Mononuclear cell (primary cell): ENCODE data around the gene GLYAT. TPM values are rescaled to one million over a fixed set of nuclear protein-coding genes. Genes with fewer than 3 reads are reported as not detected.

Experiments
- H3K27me3 ChIP-seq: 2 replicates; pipeline ENCODE4 v1.6.0; 2011; ENCODE audit warnings: low read length, control low read depth; ENCODE audit not compliant: insufficient read depth
- H3K4me1 ChIP-seq: 2 replicates; pipeline ENCODE4 v1.5.1; 2011; ENCODE audit warnings: mild to moderate bottlenecking, low read length, control low read depth; ENCODE audit not compliant: insufficient read depth
- H3K4me3 ChIP-seq: 2 replicates; pipeline ENCODE4 v1.5.1; 2011; ENCODE audit warnings: mild to moderate bottlenecking, low read length, moderate library complexity
- H3K9me3 ChIP-seq: 2 replicates; pipeline ENCODE4 v1.5.1; 2011; ENCODE audit warnings: low read depth, mild to moderate bottlenecking, control low read depth, low read length
- total RNA-seq: library from RNA; depleted of rRNA; stranded (reverse); fragments of >200 nt; gene quantifications from one replicate; pipeline ENCODE4 v1.2.3, GENCODE V29; 2012

Gene GLYAT, protein sequence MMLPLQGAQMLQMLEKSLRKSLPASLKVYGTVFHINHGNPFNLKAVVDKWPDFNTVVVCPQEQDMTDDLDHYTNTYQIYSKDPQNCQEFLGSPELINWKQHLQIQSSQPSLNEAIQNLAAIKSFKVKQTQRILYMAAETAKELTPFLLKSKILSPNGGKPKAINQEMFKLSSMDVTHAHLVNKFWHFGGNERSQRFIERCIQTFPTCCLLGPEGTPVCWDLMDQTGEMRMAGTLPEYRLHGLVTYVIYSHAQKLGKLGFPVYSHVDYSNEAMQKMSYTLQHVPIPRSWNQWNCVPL
- total RNA-seq = not detected

DNA sequence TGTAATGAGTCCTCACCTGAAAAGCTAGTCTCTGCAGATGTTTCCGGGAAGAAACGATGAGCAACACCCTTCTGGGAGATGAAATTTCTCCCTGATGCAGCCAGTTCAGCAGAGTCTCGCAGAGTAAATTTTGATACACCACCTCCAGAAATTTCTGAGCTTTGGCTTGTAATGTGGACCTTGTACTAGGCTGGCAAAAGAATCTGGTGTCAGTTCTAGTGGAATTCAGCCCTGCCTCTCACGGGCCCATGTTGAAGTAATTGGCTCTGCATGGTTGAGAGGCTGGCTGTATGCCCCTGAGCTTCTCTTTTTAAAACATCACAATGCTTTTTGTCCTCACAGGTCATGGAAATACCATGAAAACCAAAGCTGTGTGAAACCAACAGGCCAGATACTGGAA, at the start of gene GLYAT:
Gene GLYAT, minus strand, starts transcription at position 125 of the 400 bp plus-strand sequence. CDS start 7,447 bp downstream, outside the sequence.
- no peaks in the 10 kb centered on the region for H3K27me3 ChIP-seq
- no peak within 1 kb of the TSS for H3K4me3 ChIP-seq
- peaks cover 10% of the 10 kb centered on the region for H3K4me1 ChIP-seq
- no peaks in the 10 kb centered on the region for H3K9me3 ChIP-seq

DNA sequence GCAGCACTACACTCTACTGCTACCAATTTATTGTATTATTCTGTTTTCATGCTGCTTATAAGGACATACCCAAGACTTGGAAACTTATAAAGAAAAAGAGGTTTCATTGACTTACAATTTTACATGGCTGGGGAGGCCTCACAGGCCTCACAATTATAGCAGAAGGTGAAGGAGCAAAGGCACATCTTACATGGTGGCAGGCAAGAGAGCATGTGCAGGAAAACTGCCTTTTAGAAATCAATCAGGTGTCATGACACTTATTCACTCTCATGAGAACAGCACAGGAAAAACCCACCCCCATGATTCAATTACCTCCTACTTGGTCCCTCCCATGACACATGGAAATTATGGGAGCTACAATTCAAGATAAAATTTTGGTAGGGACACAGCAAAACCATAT, 49.6 kb upstream of the GLYAT start:
- peaks cover 15% of the 10 kb centered on the region for H3K4me1 ChIP-seq
- H3K9me3 ChIP-seq = no peaks in the 10 kb centered on the region
- no peaks in the 10 kb centered on the region for H3K27me3 ChIP-seq
- H3K4me3 ChIP-seq = no peak overlapping the region

DNA sequence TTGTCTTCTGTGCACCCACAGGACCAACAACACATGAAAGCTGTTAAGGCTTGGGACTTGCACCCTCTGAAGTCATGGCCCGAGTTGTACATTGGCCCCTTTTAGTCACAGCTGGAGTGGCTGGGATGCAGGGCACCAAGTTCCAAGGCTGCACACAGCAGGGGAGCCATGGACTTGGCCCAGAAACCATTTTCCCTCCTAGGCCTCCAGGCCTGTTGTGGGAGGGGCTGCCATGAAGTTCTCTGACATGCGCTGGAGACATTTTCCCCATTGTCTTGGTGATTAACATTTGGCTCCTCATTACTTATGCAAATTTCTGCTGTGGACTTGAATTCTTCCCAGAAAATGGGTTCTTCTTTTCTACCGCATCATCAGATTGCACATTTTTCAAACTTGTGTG, 48.8 kb upstream of the GLYAT start:
- H3K4me1 ChIP-seq = peaks cover 17% of the 10 kb centered on the region
- no peak overlapping the region for H3K4me3 ChIP-seq
- no peaks in the 10 kb centered on the region for H3K27me3 ChIP-seq
- H3K9me3 ChIP-seq = no peaks in the 10 kb centered on the region

DNA sequence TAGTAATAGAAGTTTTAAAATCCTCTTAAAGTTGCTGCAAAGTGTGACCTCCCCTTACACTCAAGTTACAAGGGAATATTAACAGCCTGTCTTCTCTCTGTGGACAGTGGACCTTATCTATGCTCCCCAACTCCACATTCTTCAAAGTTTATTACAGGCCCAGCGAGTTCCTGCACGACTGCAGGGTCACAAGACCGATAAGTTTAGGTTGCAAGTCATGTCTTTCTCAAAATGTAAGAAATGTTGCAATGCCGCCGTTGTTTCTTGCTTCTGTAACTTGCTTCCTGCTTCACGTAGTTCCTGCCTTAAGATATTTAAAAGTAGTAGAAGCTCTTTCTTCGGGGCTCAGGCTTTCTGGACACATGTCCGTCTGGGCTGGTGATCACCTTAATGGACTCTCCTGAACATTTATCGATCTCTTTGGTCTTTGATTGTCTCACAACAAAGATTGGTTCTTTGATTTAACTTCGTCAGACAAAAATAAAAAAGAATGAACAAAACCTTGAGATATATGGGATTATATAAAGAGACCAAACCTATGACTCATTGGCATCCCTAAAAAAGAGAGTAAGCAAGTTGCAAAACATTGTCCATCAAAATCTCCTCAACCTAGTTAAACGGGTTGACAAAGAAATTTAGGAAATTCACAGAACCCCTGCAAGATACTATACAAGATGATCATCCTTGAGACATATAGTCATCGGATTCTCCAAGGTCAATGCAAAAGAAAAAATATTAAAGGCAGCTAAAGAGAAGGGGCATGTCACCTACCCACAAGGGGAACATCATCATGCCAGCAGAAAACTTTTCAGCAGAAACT, 45.4 kb upstream of the GLYAT start:
- Histone ChIP-seq H3K27me3 (no peaks in the 10 kb centered on the region), H3K4me1 (peaks cover 17% of the 10 kb centered on the region)

DNA sequence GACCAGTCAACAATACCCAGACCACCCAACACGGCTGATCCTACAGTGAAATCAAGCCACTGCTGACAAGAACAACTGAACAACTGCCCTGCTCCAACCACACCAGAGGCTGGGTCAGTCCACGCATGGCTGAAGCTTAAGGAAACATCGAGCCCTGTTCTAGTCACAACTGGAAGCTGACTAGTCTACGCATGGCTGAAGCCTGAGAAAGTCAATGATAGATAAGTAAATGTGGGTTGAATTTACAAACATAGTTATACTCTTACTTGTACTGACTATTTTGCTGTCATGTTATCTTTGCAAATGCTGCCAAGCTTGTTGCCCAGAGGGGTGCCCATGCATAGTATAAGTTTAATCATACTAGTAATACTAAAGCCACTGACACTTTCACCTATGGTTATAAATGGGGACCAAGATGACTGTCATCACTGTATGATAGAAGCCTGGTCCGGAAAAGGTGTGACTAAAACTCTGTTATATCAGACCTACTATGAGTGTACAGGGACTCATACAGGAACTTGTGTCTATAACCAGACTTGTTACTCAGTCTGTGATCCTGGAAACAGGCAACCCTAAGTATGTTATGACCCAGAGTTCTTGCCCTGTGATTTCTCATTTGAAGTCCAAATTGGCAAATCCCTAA, 43.4 kb upstream of the GLYAT start:
- H3K4me1 ChIP-seq = peaks cover 17% of the 10 kb centered on the region
- H3K27me3 ChIP-seq = no peaks in the 10 kb centered on the region
- no peak overlapping the region for H3K4me3 ChIP-seq
- no peaks in the 10 kb centered on the region for H3K9me3 ChIP-seq

More for the DNA sequence above, 45.4 kb upstream of the GLYAT start:
- H3K4me3 ChIP-seq = no peak overlapping the region
- H3K9me3 ChIP-seq = no peaks in the 10 kb centered on the region

DNA sequence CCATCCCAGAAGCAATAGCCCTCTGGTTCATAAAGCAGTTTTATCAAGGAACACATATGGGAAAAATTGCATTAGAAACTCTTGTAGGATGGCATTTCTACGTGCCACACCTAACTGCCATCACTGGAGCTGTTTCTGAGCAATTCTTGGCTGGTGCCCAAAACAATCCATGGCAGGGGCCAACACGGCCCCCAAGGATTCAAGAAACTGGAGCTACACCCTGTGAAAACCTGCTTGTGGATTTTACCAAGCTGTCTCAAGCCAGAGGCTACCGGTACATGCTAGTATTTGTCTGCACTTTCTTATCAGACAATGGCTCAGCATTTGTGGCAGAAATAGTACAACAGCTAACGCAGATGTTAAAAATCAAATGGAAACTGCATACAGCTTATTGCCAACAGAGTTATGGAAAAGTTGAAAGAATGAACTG, 42.4 kb upstream of the GLYAT start:
- Histone ChIP-seq H3K27me3 (no peaks in the 10 kb centered on the region), H3K9me3 (no peaks in the 10 kb centered on the region), H3K4me3 (no peak overlapping the region), H3K4me1 (peaks cover 17% of the 10 kb centered on the region)

DNA sequence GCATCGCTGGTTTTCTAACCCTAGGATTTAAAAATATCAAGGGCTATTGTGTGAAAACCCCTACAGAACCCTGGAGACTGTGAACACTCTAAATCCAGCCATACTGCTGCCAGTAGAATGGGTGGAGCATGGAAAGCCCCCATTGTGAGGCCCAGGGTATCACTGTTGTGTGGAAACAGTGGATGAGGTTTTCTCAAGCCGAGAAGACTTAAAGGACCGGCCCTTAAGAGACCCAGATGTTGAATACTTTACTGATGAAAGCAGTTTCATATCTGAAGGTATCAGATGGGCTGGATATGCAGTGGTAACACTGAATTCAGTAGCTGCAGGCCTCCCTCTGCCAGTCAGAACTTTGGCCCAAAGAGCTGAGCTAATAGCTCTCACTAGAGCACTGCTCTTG, 41.6 kb upstream of the GLYAT start:
- no peak overlapping the region for H3K4me3 ChIP-seq
- no peaks in the 10 kb centered on the region for H3K9me3 ChIP-seq
- H3K27me3 ChIP-seq = no peaks in the 10 kb centered on the region
- H3K4me1 ChIP-seq = peaks cover 17% of the 10 kb centered on the region

DNA sequence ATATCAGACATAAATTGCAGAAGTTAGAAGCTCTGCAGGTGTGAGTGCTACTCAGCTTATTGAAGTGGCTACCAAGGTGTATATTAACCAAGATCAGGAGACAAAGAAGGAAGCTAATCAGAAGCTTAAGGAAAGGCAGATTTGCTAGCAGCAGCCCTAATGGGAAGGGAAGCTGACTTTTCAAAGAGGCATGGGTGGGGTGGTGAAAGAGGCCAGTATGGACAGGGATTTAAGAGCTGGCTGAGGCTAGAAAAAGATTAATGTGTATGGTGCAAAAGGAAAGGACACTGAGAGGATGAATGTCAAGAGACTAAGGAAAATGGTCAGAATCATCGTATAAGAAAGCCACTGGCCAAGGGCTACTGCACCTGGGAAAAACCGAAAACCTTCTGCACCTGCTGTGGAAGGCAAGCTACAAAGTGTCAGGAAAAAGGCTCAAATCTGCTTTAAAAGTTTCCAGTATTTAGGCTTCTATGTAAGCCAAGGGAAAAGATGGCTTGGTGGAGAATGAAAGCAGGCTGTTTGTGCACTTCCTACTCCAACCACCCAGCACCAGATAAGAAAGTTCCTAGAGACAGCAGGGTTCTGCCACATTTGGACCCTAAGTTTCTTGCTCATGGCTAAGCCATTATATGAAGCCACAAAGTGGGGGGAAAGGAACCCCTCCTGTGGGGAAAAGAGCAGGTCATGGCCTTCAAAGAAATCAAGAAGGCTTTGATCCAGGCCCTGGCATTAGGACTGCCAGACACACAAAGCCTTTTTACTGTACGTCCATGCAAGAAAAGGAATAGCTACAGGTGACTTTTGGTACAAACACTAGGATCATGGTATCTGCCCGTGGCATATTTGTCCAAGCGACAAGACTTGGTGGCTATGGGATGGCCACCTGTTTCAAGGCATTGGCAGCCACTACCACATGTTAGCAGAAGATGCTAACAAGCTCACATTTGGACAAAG, 40.9 kb upstream of the GLYAT start:
- H3K9me3 ChIP-seq = no peaks in the 10 kb centered on the region
- no peaks in the 10 kb centered on the region for H3K27me3 ChIP-seq
- H3K4me3 ChIP-seq = no peak overlapping the region
- H3K4me1 ChIP-seq = peaks cover 15% of the 10 kb centered on the region

DNA sequence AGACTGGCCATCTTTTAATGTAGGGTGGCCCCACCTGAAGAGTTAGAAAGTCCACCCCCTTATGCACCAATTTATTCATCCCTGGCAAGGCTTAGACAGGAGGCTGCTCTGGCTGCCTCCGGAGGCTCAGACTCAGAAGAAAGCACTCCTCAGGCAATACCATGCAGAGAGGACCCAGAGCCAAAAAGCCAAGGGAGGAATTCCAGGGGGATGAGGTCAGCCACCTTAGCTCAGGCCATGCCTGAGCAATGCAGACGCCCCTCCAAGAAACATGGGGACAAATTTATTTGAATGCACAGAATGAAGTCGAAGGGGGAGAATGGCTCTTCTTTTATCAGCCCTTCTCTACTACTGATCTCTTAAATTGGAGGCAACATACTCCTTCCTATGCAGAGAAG, 39.7 kb upstream of the GLYAT start:
- Histone ChIP-seq H3K4me1 (peaks cover 3% of the 10 kb centered on the region), H3K9me3 (no peaks in the 10 kb centered on the region), H3K4me3 (no peak overlapping the region), H3K27me3 (no peaks in the 10 kb centered on the region)

DNA sequence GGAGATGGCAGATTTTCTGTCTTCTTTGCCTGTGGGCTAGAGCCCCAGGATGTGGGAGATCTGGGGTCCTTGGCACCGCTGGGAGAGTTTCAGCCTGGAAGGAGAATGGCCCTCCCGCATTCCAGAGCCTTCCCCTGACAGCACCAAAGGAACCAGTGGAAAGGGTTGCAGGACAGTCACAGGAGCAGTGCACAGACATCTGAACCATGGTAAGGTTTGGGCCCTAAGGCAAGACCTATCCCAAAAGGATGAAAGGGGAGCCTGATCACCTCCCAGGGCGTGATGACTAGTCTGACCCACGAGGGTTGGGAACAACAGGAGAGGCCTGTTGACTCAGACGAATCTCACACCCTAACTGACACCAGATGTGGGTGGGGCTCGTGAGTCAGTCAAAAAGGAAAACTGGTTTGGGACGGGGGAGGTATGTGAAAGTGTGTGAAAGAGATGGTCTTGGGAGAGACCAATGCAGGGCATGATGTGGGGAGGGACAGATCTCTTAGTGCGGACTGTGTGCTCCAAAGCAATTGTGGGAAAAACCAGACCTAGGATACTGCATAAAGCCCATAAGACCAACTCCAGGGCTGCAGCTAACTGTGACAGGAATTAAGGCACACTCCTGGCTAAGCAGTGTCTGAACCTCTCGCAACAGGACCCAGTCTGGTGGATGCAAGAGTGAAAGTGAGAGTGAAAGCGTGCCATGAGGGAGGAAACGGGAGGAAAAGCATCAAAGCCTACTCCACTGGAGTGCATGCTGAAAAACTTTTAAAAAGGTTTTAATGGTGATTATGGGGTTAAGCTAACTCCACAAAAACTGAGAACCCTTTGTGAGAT, 39.1 kb upstream of the GLYAT start:
- Histone ChIP-seq H3K9me3 (no peaks in the 10 kb centered on the region), H3K4me1 (no peaks in the 10 kb centered on the region), H3K27me3 (peaks cover 2% of the 10 kb centered on the region), H3K4me3 (no peak overlapping the region)

DNA sequence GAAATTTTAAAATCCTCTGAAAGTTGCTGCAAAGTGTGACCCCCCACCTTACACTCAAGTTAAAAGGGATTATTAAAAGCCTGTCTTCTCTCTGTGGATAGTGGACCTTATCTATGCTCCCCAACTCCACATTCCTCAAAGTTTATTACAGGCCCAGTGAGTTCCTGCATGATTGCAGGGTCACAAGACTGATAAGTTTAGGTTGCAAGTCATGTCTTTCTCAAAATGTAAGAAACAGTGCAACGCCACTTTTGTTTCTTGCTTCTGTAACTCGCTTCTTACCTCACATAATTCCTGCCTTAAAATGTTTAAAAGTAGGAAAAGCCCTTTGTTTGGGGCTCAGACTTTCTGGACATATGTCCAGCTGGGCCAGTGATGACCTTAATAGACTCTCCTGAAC, 38.4 kb upstream of the GLYAT start:
- no peak overlapping the region for H3K4me3 ChIP-seq
- H3K9me3 ChIP-seq = no peaks in the 10 kb centered on the region
- H3K27me3 ChIP-seq = peaks cover 2% of the 10 kb centered on the region
- H3K4me1 ChIP-seq = no peaks in the 10 kb centered on the region

DNA sequence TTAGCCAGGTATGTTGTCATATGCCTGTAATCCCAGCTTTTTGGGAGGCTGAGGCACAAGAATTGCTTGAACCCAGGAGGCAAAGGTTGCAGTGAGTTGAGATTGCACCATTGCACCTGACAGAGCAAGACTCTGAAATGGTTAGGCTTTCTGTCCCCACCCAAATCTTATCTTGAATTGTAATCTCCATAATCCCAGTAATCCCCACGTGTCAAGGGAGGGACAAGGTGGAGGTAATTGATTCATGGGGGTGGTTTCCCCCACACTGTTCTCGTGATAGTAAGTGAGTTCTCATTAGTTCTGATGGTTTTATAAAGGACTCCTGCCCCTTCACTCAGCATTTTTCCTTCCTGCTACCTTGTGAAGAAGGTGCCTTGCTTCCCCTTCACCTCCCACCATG, 37.6 kb upstream of the GLYAT start:
- H3K9me3 ChIP-seq = no peaks in the 10 kb centered on the region
- H3K4me1 ChIP-seq = no peaks in the 10 kb centered on the region
- no peak overlapping the region for H3K4me3 ChIP-seq
- peaks cover 2% of the 10 kb centered on the region for H3K27me3 ChIP-seq

DNA sequence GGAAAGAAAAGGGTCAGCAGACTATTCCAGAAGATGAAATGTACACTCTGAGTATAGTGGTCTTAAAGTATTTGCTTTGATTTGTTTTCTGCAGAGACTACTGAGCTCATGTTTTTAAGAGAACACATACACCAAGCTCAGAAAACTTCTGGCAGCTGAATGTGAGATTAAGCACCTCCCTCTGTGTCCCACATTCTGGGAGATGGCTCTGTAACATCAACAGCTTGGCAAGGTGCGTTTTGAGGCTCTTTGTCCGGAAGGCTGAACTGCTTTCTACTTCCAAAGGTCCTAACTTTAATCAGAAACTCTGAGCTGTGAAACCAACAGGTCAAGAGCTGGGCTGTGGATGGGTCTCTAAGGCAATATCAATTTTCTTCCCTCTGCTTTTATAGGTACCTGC, 36.4 kb upstream of the GLYAT start:
- Histone ChIP-seq H3K9me3 (no peaks in the 10 kb centered on the region), H3K4me1 (no peaks in the 10 kb centered on the region), H3K27me3 (peaks cover 2% of the 10 kb centered on the region), H3K4me3 (no peak overlapping the region)

DNA sequence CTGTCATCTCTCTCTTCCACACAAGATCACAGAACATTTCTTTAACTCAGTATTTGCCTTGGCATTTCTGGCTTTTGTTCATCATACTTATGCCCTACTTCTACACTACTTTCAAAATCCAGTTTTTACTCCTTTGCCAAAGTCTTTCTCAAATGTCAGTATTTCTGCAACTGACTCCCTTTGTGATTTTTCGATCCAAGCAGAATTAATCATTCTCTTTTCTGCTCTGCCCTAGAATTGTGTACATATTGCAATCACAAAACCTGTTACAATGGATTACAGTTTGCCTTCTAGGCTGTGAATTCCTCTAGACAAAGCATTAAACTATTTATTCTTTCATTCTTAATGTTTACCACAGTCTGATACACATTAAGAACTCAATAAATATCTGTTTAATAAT, 33.3 kb upstream of the GLYAT start:
- H3K4me1 ChIP-seq = no peaks in the 10 kb centered on the region
- H3K27me3 ChIP-seq = peaks cover 2% of the 10 kb centered on the region
- H3K4me3 ChIP-seq = no peak overlapping the region
- H3K9me3 ChIP-seq = no peaks in the 10 kb centered on the region
